HCT116 (cell line): ENCODE data around the gene EPHA3. TPM values are rescaled to one million over a fixed set of nuclear protein-coding genes. Genes with fewer than 3 reads are reported as not detected.

ENCODE experiments used
- ATAC-seq: fragments of 200-7000 bp; cut with Tn5 transposase; 2 replicates; pipeline ENCODE4 v1.9.1; 2020; ENCODE audit warnings: mild to moderate bottlenecking, moderate library complexity
- BruUV-seq: library from RNA; stranded (reverse); fragments of 400-500 nt; replicated peaks from 2 replicates; lab custom pipeline; 2021; lab: Mats Ljungman, UMichigan
- CTCF ChIA-PET: fragments of 300-600 bp; sonication (Branson Sonifier 250); formaldehyde crosslinking; loops from one replicate; lab custom pipeline; 2021; ENCODE audit warnings: antibody characterized with exemption; lab: Charles Lee
- POLR2A ChIA-PET: fragments of 300-600, 350-600 bp; sonication (Branson Sonifier 250); formaldehyde crosslinking; loops from one replicate; lab custom pipeline; 2021; ENCODE audit warnings: antibody characterized with exemption; lab: Charles Lee
- RAD21 ChIA-PET, 2 experiments: fragments of 300-600 bp; sonication (Branson Sonifier 250); formaldehyde crosslinking; loops; one replicate each; lab custom pipeline; 2023; ENCODE audit warnings: low total read pairs in 2 of 2; ENCODE audit not compliant: uncharacterized antibody in 2 of 2, unreplicated experiment in 2 of 2, low non-redundant PET in 1 of 2; lab: Charles Lee
- DNase-seq: peaks from one replicate; pipeline ENCODE4 v3.0.0-alpha.2; 2010; ENCODE audit warnings: low read depth, low spot score
- H2AFZ ChIP-seq: fragments of 200-600 bp; shearing (Covaris generic), sonication (generic); 2 replicates; pipeline ENCODE4 v1.6.1; 2017; ENCODE audit warnings: low read depth, mixed run types, mixed read lengths, antibody characterized with exemption, low read length; ENCODE audit not compliant: poor library complexity, severe bottlenecking
- H3K27ac ChIP-seq: 2 replicates; pipeline ENCODE4 v1.5.1; 2012; ENCODE audit warnings: low read depth, low read length
- H3K27me3 ChIP-seq: fragments of 200-600 bp; sonication (generic); 2 replicates; pipeline ENCODE4 v1.6.1; 2016; ENCODE audit warnings: mixed run types, low read length, mixed read lengths; ENCODE audit not compliant: insufficient read depth
- H3K36me3 ChIP-seq, 2 experiments: fragments of 200-500 bp in 1 of 2; fragments of 200-600 bp in 1 of 2; sonication (Bioruptor generic) in 1 of 2; sonication (generic) in 1 of 2; 2 replicates each; pipeline versions ENCODE4 v1.5.1 to v1.6.1; 2014 to 2016; ENCODE audit warnings: low read length in 2 of 2, inconsistent platforms in 1 of 2, mixed read lengths in 1 of 2, mixed run types in 1 of 2; ENCODE audit not compliant: insufficient read depth in 2 of 2, control insufficient read depth in 1 of 2
- H3K4me1 ChIP-seq, 2 experiments: fragments of 200-600 bp in 1 of 2; sonication (generic) in 1 of 2; 2 replicates each; pipeline versions ENCODE4 v1.5.1 to v1.6.1; 2012 to 2017; ENCODE audit warnings: low read length in 2 of 2, inconsistent platforms in 1 of 2, mild to moderate bottlenecking in 1 of 2, mixed read lengths in 1 of 2, mixed run types in 1 of 2, moderate library complexity in 1 of 2; ENCODE audit not compliant: insufficient read depth in 2 of 2, control insufficient read depth in 1 of 2
- H3K4me2 ChIP-seq: fragments of 200-600 bp; sonication (generic); 2 replicates; pipeline ENCODE4 v1.6.1; 2017; ENCODE audit warnings: mixed run types, low read length, mixed read lengths
- H3K4me3 ChIP-seq, 2 experiments: fragments of 200-600 bp in 1 of 2; sonication (generic) in 1 of 2; replicated peaks in 1 of 2; 2 replicates each; pipeline ENCODE4 v1.5.1; 2011 to 2016; ENCODE audit warnings: low read length in 2 of 2, control low read depth in 1 of 2, low read depth in 1 of 2, mild to moderate bottlenecking in 1 of 2, mixed read lengths in 1 of 2, mixed run types in 1 of 2
- H3K79me2 ChIP-seq: fragments of 200-600 bp; sonication (generic); 2 replicates; pipeline ENCODE4 v1.6.1; 2017; ENCODE audit warnings: mild to moderate bottlenecking, mixed run types, low read length, moderate library complexity, mixed read lengths; ENCODE audit not compliant: insufficient read depth
- H3K9ac ChIP-seq: fragments of 200-600 bp; sonication (generic); 2 replicates; pipeline ENCODE4 v1.6.1; 2016; ENCODE audit warnings: low read length, mixed read lengths
- H3K9me2 ChIP-seq: fragments of 200-600 bp; sonication (generic), shearing (Covaris generic); 2 replicates; pipeline ENCODE4 v1.6.1; 2017; ENCODE audit warnings: mixed run types, mild to moderate bottlenecking, moderate library complexity; ENCODE audit not compliant: insufficient read depth
- H3K9me3 ChIP-seq, 2 experiments: fragments of 200-500 bp in 1 of 2; fragments of 200-600 bp in 1 of 2; sonication (Bioruptor generic) in 1 of 2; sonication (generic) in 1 of 2; 2 replicates each; pipeline ENCODE4 v1.6.1; 2014 to 2017; ENCODE audit warnings: low read length in 2 of 2, mixed read lengths in 2 of 2, inconsistent platforms in 1 of 2, low read depth in 1 of 2, mild to moderate bottlenecking in 1 of 2, mixed run types in 1 of 2, moderate library complexity in 1 of 2; ENCODE audit not compliant: control insufficient read depth in 1 of 2, insufficient read depth in 1 of 2
- H4K20me1 ChIP-seq: fragments of 200-600 bp; sonication (generic), shearing (Covaris generic); 2 replicates; pipeline ENCODE4 v1.6.1; 2017; ENCODE audit warnings: mixed run types, mild to moderate bottlenecking, moderate library complexity; ENCODE audit not compliant: insufficient read depth
- ATF3 ChIP-seq: IDR thresholded peaks from 2 replicates; pipeline ENCODE4 v1.6.1; 2012
- CBX3 ChIP-seq: IDR thresholded peaks from 2 replicates; pipeline ENCODE4 v1.6.1; 2012; ENCODE audit warnings: low read depth
- CEBPB ChIP-seq: IDR thresholded peaks from 2 replicates; pipeline ENCODE4 v1.6.1; 2012; ENCODE audit warnings: low read depth
- CTCF ChIP-seq, 3 experiments: fragments of 200-600 bp in 1 of 3; sonication (generic) in 1 of 3; IDR thresholded peaks in 2 of 3; conservative IDR thresholded peaks in 1 of 3; 2 replicates each; pipeline ENCODE4 v1.5.1; 2012 to 2017; ENCODE audit warnings: low read depth in 2 of 3, low read length in 2 of 3, antibody characterized with exemption in 1 of 3, borderline replicate concordance in 1 of 3, control low read depth in 1 of 3, mild to moderate bottlenecking in 1 of 3, mixed read lengths in 1 of 3, mixed run types in 1 of 3, moderate library complexity in 1 of 3; ENCODE audit not compliant: insufficient read depth in 1 of 3
- EGR1 ChIP-seq: IDR thresholded peaks from 2 replicates; pipeline ENCODE4 v1.6.1; 2012; ENCODE audit warnings: low read depth
- ELF1 ChIP-seq: IDR thresholded peaks from 2 replicates; pipeline ENCODE4 v1.6.1; 2012; ENCODE audit warnings: low read depth, borderline replicate concordance
- EZH2 ChIP-seq: fragments of 200-600 bp; sonication (generic); IDR thresholded peaks from 2 replicates; pipeline ENCODE4 v1.6.1; 2017; ENCODE audit warnings: antibody characterized with exemption, mixed run types
- FOSL1 ChIP-seq: IDR thresholded peaks from 2 replicates; pipeline ENCODE4 v1.6.1; 2012; ENCODE audit warnings: low read depth
- POLR2A ChIP-seq: IDR thresholded peaks from 2 replicates; pipeline ENCODE4 v1.7.0; 2011; ENCODE audit warnings: borderline replicate concordance; ENCODE audit not compliant: insufficient read depth, insufficient read length; ENCODE audit errors: extremely low read depth
- POLR2AphosphoS5 ChIP-seq: IDR thresholded peaks from 2 replicates; pipeline ENCODE4 v1.6.1; 2011; ENCODE audit warnings: mild to moderate bottlenecking, low read depth, low read length, moderate library complexity
- RAD21 ChIP-seq: IDR thresholded peaks from 2 replicates; pipeline ENCODE4 v1.6.1; 2012; ENCODE audit warnings: low read depth, mild to moderate bottlenecking
- REST ChIP-seq: IDR thresholded peaks from 2 replicates; pipeline ENCODE4 v1.6.1; 2012; ENCODE audit warnings: low read depth
- SIN3A ChIP-seq: IDR thresholded peaks from 2 replicates; pipeline ENCODE4 v1.6.1; 2012; ENCODE audit warnings: low read depth
- SP1 ChIP-seq: IDR thresholded peaks from 2 replicates; pipeline ENCODE4 v1.6.1; 2012; ENCODE audit warnings: low read depth
- SRF ChIP-seq: IDR thresholded peaks from 2 replicates; pipeline ENCODE4 v1.6.1; 2012; ENCODE audit warnings: low read depth
- TCF7L2 ChIP-seq: IDR thresholded peaks from 2 replicates; pipeline ENCODE4 v1.7.0; 2011; ENCODE audit warnings: borderline replicate concordance, inconsistent platforms; ENCODE audit not compliant: insufficient read depth, insufficient read length; ENCODE audit errors: extremely low read depth
- YY1 ChIP-seq: IDR thresholded peaks from 2 replicates; pipeline ENCODE4 v1.6.1; 2011; ENCODE audit warnings: low read length, low read depth, moderate library complexity, mild to moderate bottlenecking; ENCODE audit not compliant: insufficient replicate concordance; ENCODE audit errors: extremely low read depth
- ZNF274 ChIP-seq: fragments of 200-500 bp; sonication (Bioruptor generic); IDR thresholded peaks from 2 replicates; pipeline ENCODE4 v1.6.1; 2014; ENCODE audit warnings: mild to moderate bottlenecking, low read depth, low read length, inconsistent platforms
- intact Hi-C: fragments of 100-400 bp; cut with micrococcal nuclease; formaldehyde crosslinking; loops from 2 replicates; pipeline ENCODE4 v1.10.0; 2022
- total RNA-seq: library from RNA; stranded (reverse); gene quantifications from one replicate; pipeline ENCODE4 v1.2.1, GENCODE V29; 2021; ENCODE audit not compliant: unreplicated experiment
- TF ChIP-seq, protein P1 (sequence below): IDR thresholded peaks from 2 replicates; pipeline ENCODE4 v1.6.1; 2011; ENCODE audit warnings: mild to moderate bottlenecking, low read length, moderate library complexity; ENCODE audit not compliant: insufficient replicate concordance; ENCODE audit errors: extremely low read depth
- TF ChIP-seq, protein P2 (sequence below): IDR thresholded peaks from 2 replicates; pipeline ENCODE4 v1.6.1; 2012

Gene EPHA3
- total RNA-seq, 1 experiment from 2014 or later, result not detected

- ChIA-PET POLR2A (no interaction called here), CTCF (no interaction called here)
- no peaks in the 10 kb centered on the region for H3K79me2 ChIP-seq
Observed at GRCh38 chr3:89227634-89228033, 120.2 kb downstream of the EPHA3 start.

More at GRCh38 chr3:89227634-89228033, 120.2 kb downstream of the EPHA3 start:
- Histone ChIP-seq H3K4me1 (no peaks in the 10 kb centered on the region), H3K9me3 (peaks cover 0 to 23% of the 10 kb centered on the region in 2 experiments; a peak in 2 of 4 replicates), H3K27me3 (no peaks in the 10 kb centered on the region), H4K20me1 (no peaks in the 10 kb centered on the region), H3K4me2 (no peak overlapping the region), H3K4me3 (no peak overlapping the region), H3K9me2 (no peaks in the 10 kb centered on the region), H3K27ac (no peak overlapping the region), H3K9ac (no peak overlapping the region), H2AFZ (no peak overlapping the region), H3K36me3 (no peaks in the 10 kb centered on the region)
- RAD21 ChIA-PET, result no interaction called here
- BruUV-seq, result no TSS peak
- DNase-seq (no peak), ATAC-seq (no peak)
- intact Hi-C loops, result no loop called here
- TF ChIP-seq ZNF274, result no peak
- TF ChIP-seq ATF3, result no peak
- no peak for TF ChIP-seq SRF
- no peak for TF ChIP-seq POLR2AphosphoS5
- TF ChIP-seq CEBPB, result no peak
- no peak for TF ChIP-seq CTCF (IDR thresholded peaks at IDR 0.05 in 2 of 3, conservative IDR thresholded peaks at IDR 0.05 in 1 of 3; ENCODE audit: borderline replicate concordance in 1 of 3, insufficient read depth in 1 of 3, low read depth in 2 of 3, low read length in 2 of 3)
- no peak for TF ChIP-seq ELF1
- TF ChIP-seq, protein P1, sequence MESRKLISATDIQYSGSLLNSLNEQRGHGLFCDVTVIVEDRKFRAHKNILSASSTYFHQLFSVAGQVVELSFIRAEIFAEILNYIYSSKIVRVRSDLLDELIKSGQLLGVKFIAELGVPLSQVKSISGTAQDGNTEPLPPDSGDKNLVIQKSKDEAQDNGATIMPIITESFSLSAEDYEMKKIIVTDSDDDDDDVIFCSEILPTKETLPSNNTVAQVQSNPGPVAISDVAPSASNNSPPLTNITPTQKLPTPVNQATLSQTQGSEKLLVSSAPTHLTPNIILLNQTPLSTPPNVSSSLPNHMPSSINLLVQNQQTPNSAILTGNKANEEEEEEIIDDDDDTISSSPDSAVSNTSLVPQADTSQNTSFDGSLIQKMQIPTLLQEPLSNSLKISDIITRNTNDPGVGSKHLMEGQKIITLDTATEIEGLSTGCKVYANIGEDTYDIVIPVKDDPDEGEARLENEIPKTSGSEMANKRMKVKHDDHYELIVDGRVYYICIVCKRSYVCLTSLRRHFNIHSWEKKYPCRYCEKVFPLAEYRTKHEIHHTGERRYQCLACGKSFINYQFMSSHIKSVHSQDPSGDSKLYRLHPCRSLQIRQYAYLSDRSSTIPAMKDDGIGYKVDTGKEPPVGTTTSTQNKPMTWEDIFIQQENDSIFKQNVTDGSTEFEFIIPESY, result no peak
- no peak for TF ChIP-seq TCF7L2
- no peak for TF ChIP-seq REST
- no peak for TF ChIP-seq EZH2
- TF ChIP-seq YY1, result no peak
- TF ChIP-seq, protein P2, sequence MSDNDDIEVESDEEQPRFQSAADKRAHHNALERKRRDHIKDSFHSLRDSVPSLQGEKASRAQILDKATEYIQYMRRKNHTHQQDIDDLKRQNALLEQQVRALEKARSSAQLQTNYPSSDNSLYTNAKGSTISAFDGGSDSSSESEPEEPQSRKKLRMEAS, result no peak
- no peak for TF ChIP-seq FOSL1
- TF ChIP-seq CBX3, result no peak
- TF ChIP-seq EGR1, result no peak
- TF ChIP-seq POLR2A, result no peak
- no peak for TF ChIP-seq SIN3A
- no peak for TF ChIP-seq RAD21
- no peak for TF ChIP-seq SP1
